Suprapubic skin (tissue), 4 donors: ENCODE data around the gene LRSAM1. TPM values are rescaled to one million over a fixed set of nuclear protein-coding genes. Genes with fewer than 3 reads are reported as not detected.

Experiments
- DNase-seq, 2 donors: peaks; one replicate each; pipeline ENCODE4 v3.0.0-alpha.2; 2019; ENCODE audit warnings: low spot score in 2 of 2
- H3K27ac ChIP-seq: fragments of 200-600 bp; sonication (generic); one replicate; pipeline ENCODE4 v1.5.1; 2019
- H3K27me3 ChIP-seq: fragments of 200-600 bp; sonication (generic); one replicate; pipeline ENCODE4 v1.5.1; 2019
- H3K36me3 ChIP-seq: fragments of 200-600 bp; sonication (generic); one replicate; pipeline ENCODE4 v1.5.1; 2019
- H3K4me1 ChIP-seq: fragments of 200-600 bp; sonication (generic); one replicate; pipeline ENCODE4 v1.5.1; 2019
- H3K4me3 ChIP-seq: fragments of 200-600 bp; sonication (generic); one replicate; pipeline ENCODE4 v1.5.1; 2019; ENCODE audit warnings: mild to moderate bottlenecking
- H3K9me3 ChIP-seq: fragments of 200-600 bp; sonication (generic); one replicate; pipeline ENCODE4 v1.5.1; 2019
- CTCF ChIP-seq, 2 donors: fragments of 200-600 bp in 1 of 2; fragments of 450-650 bp in 1 of 2; sonication (generic) in 1 of 2; IDR thresholded peaks; one replicate each; pipeline ENCODE4 v1.5.1; 2016 to 2019; ENCODE audit warnings: antibody characterized with exemption in 2 of 2, mild to moderate bottlenecking in 1 of 2, moderate library complexity in 1 of 2
- EP300 ChIP-seq: sonication (generic); formaldehyde crosslinking; IDR thresholded peaks from one replicate; pipeline ENCODE4 v1.6.1; 2017; ENCODE audit warnings: antibody characterized with exemption
- POLR2A ChIP-seq, 2 donors: fragments of 450-650 bp; IDR thresholded peaks; one replicate each; pipeline ENCODE4 v1.6.1; 2017; ENCODE audit warnings: antibody characterized with exemption in 2 of 2, mild to moderate bottlenecking in 2 of 2, moderate library complexity in 2 of 2
- POLR2AphosphoS5 ChIP-seq, 3 donors: sonication (generic); formaldehyde crosslinking; IDR thresholded peaks; one replicate each; pipeline ENCODE4 v1.6.1; 2017; ENCODE audit warnings: antibody characterized with exemption in 3 of 3
- WGBS: methylation state at CpG from one replicate; pipeline ENCODE4 v1.1.5; 2018; 5-methylcytosine and 5-hydroxymethylcytosine counted together
- total RNA-seq, 4 donors: library from RNA; depleted of rRNA; stranded (reverse); fragments of >200 nt; gene quantifications; one replicate each; pipeline ENCODE4 v1.1.0, GENCODE V29; 2016

Gene LRSAM1
- total RNA-seq, 4 donors from 2014 or later, result 31.2 to 84.7 (median 37.2) TPM

GRCh38 chr9:127422133-127422782 lies 29.1 kb upstream of the LRSAM1 start:
- Histone ChIP-seq H3K36me3 (no peaks in the 10 kb centered on the region), H3K4me3 (peak overlapping the region; percentile 75), H3K27ac (no peak overlapping the region), H3K27me3 (no peaks in the 10 kb centered on the region), H3K9me3 (no peaks in the 10 kb centered on the region), H3K4me1 (peaks cover 53% of the 10 kb centered on the region)
- WGBS, result 88% methylated on average over 5 of the region's 10 CpGs
- no peak for TF ChIP-seq EP300
- no peak for TF ChIP-seq POLR2AphosphoS5 (IDR thresholded peaks at IDR 0.05)
- TF ChIP-seq CTCF (IDR thresholded peaks at IDR 0.05), result no peak
- no peak for TF ChIP-seq POLR2A (IDR thresholded peaks at IDR 0.05)
- no peak for DNase-seq

GRCh38 chr9:127422787-127423186 lies 28.5 kb upstream of the LRSAM1 start:
- Histone ChIP-seq H3K27ac (no peak overlapping the region), H3K4me1 (peaks cover 48% of the 10 kb centered on the region), H3K36me3 (no peaks in the 10 kb centered on the region), H3K9me3 (no peaks in the 10 kb centered on the region), H3K4me3 (peak overlapping the region; percentile 75), H3K27me3 (no peaks in the 10 kb centered on the region)
- TF ChIP-seq CTCF (IDR thresholded peaks at IDR 0.05) (no peak), EP300 (no peak), POLR2A (IDR thresholded peaks at IDR 0.05) (no peak), POLR2AphosphoS5 (IDR thresholded peaks at IDR 0.05) (no peak)
- DNase-seq, result no peak
- WGBS, result 53% methylated on average over 4 of the region's 6 CpGs

GRCh38 chr9:127423476-127423933 lies 27.8 kb upstream of the LRSAM1 start:
- Histone ChIP-seq H3K27me3 (no peaks in the 10 kb centered on the region), H3K9me3 (no peaks in the 10 kb centered on the region), H3K36me3 (no peaks in the 10 kb centered on the region), H3K27ac (peak overlapping the region; percentile 82), H3K4me3 (peak overlapping the region; percentile 75), H3K4me1 (peaks cover 43% of the 10 kb centered on the region)
- 1% methylated on average over 9 of the region's 9 CpGs for WGBS
- TF ChIP-seq POLR2A (IDR thresholded peaks at IDR 0.05) (no peak), POLR2AphosphoS5 (IDR thresholded peaks at IDR 0.05) (no peak), CTCF (IDR thresholded peaks at IDR 0.05) (no peak), EP300 (no peak)
- DNase-seq, result no peak

- H3K4me3 ChIP-seq, result peak within 1 kb of the TSS; percentile 75
- H3K4me1 ChIP-seq, result peaks cover 43% of the 10 kb centered on the region
- H3K9me3 ChIP-seq, result no peaks in the 10 kb centered on the region
- no peaks in the 10 kb centered on the region for H3K27me3 ChIP-seq
- TF ChIP-seq POLR2AphosphoS5 (IDR thresholded peaks at IDR 0.05), result peak in 2 of 3 donors; percentile 13 to 32
- no peak for TF ChIP-seq EP300
- peak in 1 of 2 donors; percentile 43 for TF ChIP-seq POLR2A (IDR thresholded peaks at IDR 0.05)
- TF ChIP-seq CTCF (IDR thresholded peaks at IDR 0.05), result no peak
- H3K27ac ChIP-seq, result peak within 1 kb of the TSS; percentile 82
- peaks cover 4% of the 10 kb centered on the region for H3K36me3 ChIP-seq
- under 1% methylated on average over 38 of the region's 54 CpGs for WGBS
- peak; percentile 97 for DNase-seq
Measured at GRCh38 chr9:127423934-127424675, 27.2 kb upstream of the LRSAM1 start, which contains the start of gene ZNF79. TSS of gene ZNF79 (plus strand) at chr9:127424382. CDS start at chr9:127424788, 406 bp downstream.

- DNase-seq, result no peak
- Histone ChIP-seq H3K36me3 (peaks cover 10% of the 10 kb centered on the region), H3K4me1 (peaks cover 43% of the 10 kb centered on the region), H3K27ac (peak overlapping the region; percentile 82), H3K9me3 (no peaks in the 10 kb centered on the region), H3K4me3 (peak overlapping the region; percentile 75), H3K27me3 (no peaks in the 10 kb centered on the region)
- TF ChIP-seq CTCF (IDR thresholded peaks at IDR 0.05) (no peak), EP300 (no peak), POLR2A (IDR thresholded peaks at IDR 0.05) (no peak), POLR2AphosphoS5 (IDR thresholded peaks at IDR 0.05) (no peak)
- 0% methylated on average over 3 of the region's 13 CpGs for WGBS
Measured at GRCh38 chr9:127424676-127424999, 26.7 kb upstream of the LRSAM1 start.
